HepG2 (cell line): ENCODE measurements around the gene C6orf132. TPM values are rescaled to one million over a fixed set of nuclear protein-coding genes. Genes with fewer than 3 reads are reported as not detected.
A peak's percentile ranks its signal among the peaks of the same experiment; 100 is the strongest.

Source experiments
- ERF ChIP-seq: IDR thresholded peaks from 2 replicates; pipeline ENCODE4 v1.6.1; 2018; ENCODE audit warnings: missing biosample characterization, missing genetic modification reagents
- POGK ChIP-seq: sonication (generic); formaldehyde crosslinking; conservative IDR thresholded peaks from 2 replicates; pipeline ENCODE4 v1.8.0; 2022; ENCODE audit warnings: mild to moderate bottlenecking, moderate library complexity, missing genetic modification reagents
- SP2 ChIP-seq: sonication (generic); formaldehyde crosslinking; IDR thresholded peaks from 2 replicates; pipeline ENCODE4 v1.5.1; 2020; ENCODE audit warnings: mild to moderate bottlenecking, missing genetic modification reagents
- ZHX2 ChIP-seq, 2 experiments: sonication (generic) in 1 of 2; formaldehyde crosslinking in 1 of 2; IDR thresholded peaks; 2 replicates each; pipeline versions ENCODE4 v1.6.1 to v1.9.0; 2014 to 2022; ENCODE audit warnings: antibody characterized with exemption in 1 of 2, borderline replicate concordance in 1 of 2, inconsistent platforms in 1 of 2, low read depth in 1 of 2, missing genetic modification reagents in 1 of 2
- ZNF350 ChIP-seq: sonication (generic); formaldehyde crosslinking; IDR thresholded peaks from 2 replicates; pipeline ENCODE4 v1.4.0; 2020; ENCODE audit warnings: mild to moderate bottlenecking, low read depth, missing genetic modification reagents, borderline replicate concordance
- ZNF496 ChIP-seq: sonication (generic); formaldehyde crosslinking; IDR thresholded peaks from 2 replicates; pipeline ENCODE4 v1.8.1; 2023; ENCODE audit warnings: mild to moderate bottlenecking, moderate library complexity, missing genetic modification reagents; ENCODE audit not compliant: insufficient replicate concordance
- ZNF501 ChIP-seq: sonication (generic); formaldehyde crosslinking; IDR thresholded peaks from 2 replicates; pipeline ENCODE4 v1.5.1; 2020; ENCODE audit warnings: mild to moderate bottlenecking, moderate library complexity, missing genetic modification reagents
- ZNF660 ChIP-seq: sonication (generic); formaldehyde crosslinking; IDR thresholded peaks from 2 replicates; pipeline ENCODE4 v1.5.1; 2020; ENCODE audit warnings: mild to moderate bottlenecking, low read depth, missing genetic modification reagents, borderline replicate concordance
- ZNF784 ChIP-seq: sonication (generic); formaldehyde crosslinking; IDR thresholded peaks from 2 replicates; pipeline ENCODE4 v1.5.1; 2020; ENCODE audit warnings: missing genetic modification reagents, mild to moderate bottlenecking, borderline replicate concordance
- ZNF841 ChIP-seq: sonication (generic); formaldehyde crosslinking; IDR thresholded peaks from 2 replicates; pipeline ENCODE4 v1.8.1; 2023; ENCODE audit warnings: missing genetic modification reagents, borderline replicate concordance
- ZSCAN12 ChIP-seq: sonication (generic); formaldehyde crosslinking; IDR thresholded peaks from 2 replicates; pipeline ENCODE4 v1.9.0; 2021; ENCODE audit warnings: mild to moderate bottlenecking, missing genetic modification reagents
- ZSCAN20 ChIP-seq: sonication (generic); formaldehyde crosslinking; IDR thresholded peaks from 2 replicates; pipeline ENCODE4 v1.4.0; 2020; ENCODE audit warnings: missing genetic modification reagents, mild to moderate bottlenecking, borderline replicate concordance
- ZUFSP ChIP-seq: sonication (generic); formaldehyde crosslinking; IDR thresholded peaks from 2 replicates; pipeline ENCODE4 v1.9.0; 2021; ENCODE audit warnings: missing genetic modification reagents, mild to moderate bottlenecking, borderline replicate concordance
- polyA plus RNA-seq, 8 experiments: library from polyadenylated mRNA; depleted of rRNA in 3 of 8; stranded (reverse) in 7 of 8; unstranded in 1 of 8; fragments of >200 nt; fragmentation: Illumina TruSeq in 4 of 8; extraction: Trizol in 4 of 8; gene quantifications; 2 replicates each; pipeline versions ENCODE4 v1.2.1 to v1.2.3, GENCODE V29; 2011 to 2016; ENCODE audit warnings: low read depth in 4 of 8, missing spikeins in 1 of 8, mixed read lengths in 1 of 8; ENCODE audit not compliant: insufficient read depth in 1 of 8
- total RNA-seq, 5 experiments: library from RNA; depleted of rRNA; stranded (reverse); fragments of >200 nt; fragmentation: Illumina TruSeq; extraction: Trizol; gene quantifications; 2 replicates each; pipeline ENCODE4 v1.2.3, GENCODE V29; 2016; ENCODE audit warnings: low read depth in 1 of 5

The C6orf132 gene
- total and polyA plus RNA-seq, 2 of the 13 experiments (the other 11 are each of a cell fraction or from before 2014, with no cell fraction given), result 0.78 to 3.0 TPM

GRCh38 chr6:42140756-42141602 lies 1.4 kb downstream of the C6orf132 start (continued):
- TF ChIP-seq ZHX2 (IDR thresholded peaks at IDR 0.05; ENCODE audit: low read depth) (no peak), ZHX2 (CRISPR knock-in tag; IDR thresholded peaks at IDR 0.05; ENCODE audit: borderline replicate concordance) (no peak), ZNF496 (CRISPR knock-in tag) (no peak), ERF (no peak), ZNF501 (CRISPR knock-in tag) (peak; percentile 38; the same call in 1 of the 2 replicates), ZUFSP (no peak), ZNF660 (CRISPR knock-in tag) (no peak), ZNF784 (CRISPR knock-in tag) (0 out of 2 replicates have a peak, but pooled peaks have one; percentile 26), POGK (CRISPR knock-in tag) (no peak), ZSCAN20 (CRISPR knock-in tag) (no peak), ZNF350 (no peak), ZNF841 (CRISPR knock-in tag) (no peak), SP2 (no peak), ZSCAN12 (no peak)
